RWPE1 (cell line): ENCODE results near the gene KISS1.

Experiments used
- CTCF ChIA-PET: fragments of 350-600 bp; sonication (Branson Sonifier 250); formaldehyde crosslinking; extraction: SDS; loops from one replicate; lab custom pipeline; 2021; lab: Yijun Ruan, JAX
- POLR2A ChIA-PET: fragments of 400-600 bp; formaldehyde crosslinking; extraction: SDS; loops from one replicate; lab custom pipeline; 2020; ENCODE audit warnings: antibody characterized with exemption; ENCODE audit not compliant: low non-redundant PET; lab: Yijun Ruan, JAX
- DNase-seq: peaks from one replicate; pipeline ENCODE4 v3.0.0; 2012; ENCODE audit warnings: low spot score
- H3K27ac ChIP-seq: fragments of 450-650 bp; 2 replicates; pipeline ENCODE4 v1.5.1; 2017
- TF ChIP-seq, protein P1 (sequence below): fragments of 450-650 bp; conservative IDR thresholded peaks from 2 replicates; pipeline ENCODE4 v1.5.1; 2017; ENCODE audit warnings: low read depth, mild to moderate bottlenecking

KISS1 gene

DNA sequence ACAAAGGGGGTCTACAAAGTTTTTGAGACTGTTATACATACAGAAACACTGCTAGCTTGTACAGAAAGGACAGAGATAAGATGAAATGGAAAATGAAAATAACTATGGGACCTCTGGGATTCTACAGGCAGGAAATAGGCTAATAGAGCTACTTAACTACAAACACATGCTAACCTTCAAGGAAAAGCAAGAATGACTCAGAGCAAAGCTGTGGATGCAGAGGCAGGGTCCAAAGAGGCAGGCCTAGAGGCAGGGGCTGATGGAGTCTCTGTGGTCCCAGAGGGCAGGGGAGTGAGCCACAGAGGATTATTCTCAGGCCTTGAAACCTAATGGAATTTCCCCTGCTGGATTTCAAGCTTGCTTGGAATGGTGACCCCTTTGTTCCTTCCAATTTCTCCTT lies 36.2 kb upstream of the KISS1 start:
- DNase-seq, result no peak
- ChIA-PET POLR2A (no interaction called here), CTCF (interaction anchor here (0.5 to 3.2 kb wide), 5 partner anchors 25 to 125 kb away, joined by 3 to 13 read pairs (median 4); no protein-coding TSS in a partner anchor)
- no peak overlapping the region for H3K27ac ChIP-seq
- TF ChIP-seq, protein P1, sequence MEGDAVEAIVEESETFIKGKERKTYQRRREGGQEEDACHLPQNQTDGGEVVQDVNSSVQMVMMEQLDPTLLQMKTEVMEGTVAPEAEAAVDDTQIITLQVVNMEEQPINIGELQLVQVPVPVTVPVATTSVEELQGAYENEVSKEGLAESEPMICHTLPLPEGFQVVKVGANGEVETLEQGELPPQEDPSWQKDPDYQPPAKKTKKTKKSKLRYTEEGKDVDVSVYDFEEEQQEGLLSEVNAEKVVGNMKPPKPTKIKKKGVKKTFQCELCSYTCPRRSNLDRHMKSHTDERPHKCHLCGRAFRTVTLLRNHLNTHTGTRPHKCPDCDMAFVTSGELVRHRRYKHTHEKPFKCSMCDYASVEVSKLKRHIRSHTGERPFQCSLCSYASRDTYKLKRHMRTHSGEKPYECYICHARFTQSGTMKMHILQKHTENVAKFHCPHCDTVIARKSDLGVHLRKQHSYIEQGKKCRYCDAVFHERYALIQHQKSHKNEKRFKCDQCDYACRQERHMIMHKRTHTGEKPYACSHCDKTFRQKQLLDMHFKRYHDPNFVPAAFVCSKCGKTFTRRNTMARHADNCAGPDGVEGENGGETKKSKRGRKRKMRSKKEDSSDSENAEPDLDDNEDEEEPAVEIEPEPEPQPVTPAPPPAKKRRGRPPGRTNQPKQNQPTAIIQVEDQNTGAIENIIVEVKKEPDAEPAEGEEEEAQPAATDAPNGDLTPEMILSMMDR, result no peak

DNA sequence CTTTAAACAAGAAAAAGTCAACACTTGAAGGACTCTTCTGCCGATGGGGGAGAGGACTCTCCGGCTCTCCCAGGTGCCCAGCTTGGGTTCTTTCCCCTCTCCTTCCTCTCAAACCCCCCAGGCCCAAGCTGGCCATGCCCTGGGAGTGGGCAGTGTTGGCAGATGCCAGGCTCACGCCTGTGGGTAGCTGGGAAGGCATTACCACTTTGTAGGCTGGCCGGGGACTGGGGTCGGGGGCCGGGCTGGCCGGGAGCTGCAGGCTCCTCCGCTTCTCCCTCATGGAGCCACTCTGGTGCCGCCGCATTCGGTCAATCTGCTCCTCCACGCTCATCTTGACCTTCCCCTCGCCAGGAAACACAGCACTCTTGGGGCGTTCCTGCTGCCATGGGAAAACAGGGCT lies 33.9 kb upstream of the KISS1 start:
- DNase-seq, result no peak
- POLR2A ChIA-PET, result no interaction called here
- CTCF ChIA-PET, result interaction anchor here (0.6 to 1.5 kb wide), 4 partner anchors 16 to 410 kb away, joined by 3 to 5 read pairs (median 4); partner anchors contain the start of gene GOLT1A

DNA sequence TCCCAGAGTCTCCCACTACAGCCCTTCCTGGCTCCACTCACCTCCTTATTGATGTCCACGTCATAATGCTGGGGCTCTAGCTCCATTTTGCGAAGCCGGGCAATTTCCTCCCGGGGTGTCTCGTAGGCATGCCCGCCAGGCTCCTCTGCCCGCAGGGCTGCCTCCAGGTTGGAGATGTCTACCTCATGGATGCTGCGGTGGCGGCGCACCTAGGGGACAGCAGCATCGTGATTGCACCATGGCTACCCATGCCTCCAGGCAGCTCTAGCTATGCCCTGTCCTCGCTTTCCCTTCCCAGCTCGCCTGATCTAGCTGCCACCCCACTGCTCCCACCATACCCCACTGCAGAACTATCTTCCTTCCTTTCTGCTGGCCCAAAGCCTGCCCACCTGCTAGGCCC lies 32.6 kb upstream of the KISS1 start:
- no peak for DNase-seq
- H3K27ac ChIP-seq, result no peak overlapping the region
- TF ChIP-seq, protein P1, result no peak
- CTCF ChIA-PET, result interaction anchor here (0.7 to 1.5 kb wide), 4 partner anchors 15 to 226 kb away, joined by 3 to 5 read pairs (median 4); partner anchors contain the start of gene GOLT1A
- POLR2A ChIA-PET, result interaction anchor here (0.6 kb wide), 1 partner anchor 36 kb away, joined by 3 read pairs; no protein-coding TSS in a partner anchor

More for the DNA sequence above, 33.9 kb upstream of the KISS1 start:
- no peak overlapping the region for H3K27ac ChIP-seq
- TF ChIP-seq, protein P1, result no peak

DNA sequence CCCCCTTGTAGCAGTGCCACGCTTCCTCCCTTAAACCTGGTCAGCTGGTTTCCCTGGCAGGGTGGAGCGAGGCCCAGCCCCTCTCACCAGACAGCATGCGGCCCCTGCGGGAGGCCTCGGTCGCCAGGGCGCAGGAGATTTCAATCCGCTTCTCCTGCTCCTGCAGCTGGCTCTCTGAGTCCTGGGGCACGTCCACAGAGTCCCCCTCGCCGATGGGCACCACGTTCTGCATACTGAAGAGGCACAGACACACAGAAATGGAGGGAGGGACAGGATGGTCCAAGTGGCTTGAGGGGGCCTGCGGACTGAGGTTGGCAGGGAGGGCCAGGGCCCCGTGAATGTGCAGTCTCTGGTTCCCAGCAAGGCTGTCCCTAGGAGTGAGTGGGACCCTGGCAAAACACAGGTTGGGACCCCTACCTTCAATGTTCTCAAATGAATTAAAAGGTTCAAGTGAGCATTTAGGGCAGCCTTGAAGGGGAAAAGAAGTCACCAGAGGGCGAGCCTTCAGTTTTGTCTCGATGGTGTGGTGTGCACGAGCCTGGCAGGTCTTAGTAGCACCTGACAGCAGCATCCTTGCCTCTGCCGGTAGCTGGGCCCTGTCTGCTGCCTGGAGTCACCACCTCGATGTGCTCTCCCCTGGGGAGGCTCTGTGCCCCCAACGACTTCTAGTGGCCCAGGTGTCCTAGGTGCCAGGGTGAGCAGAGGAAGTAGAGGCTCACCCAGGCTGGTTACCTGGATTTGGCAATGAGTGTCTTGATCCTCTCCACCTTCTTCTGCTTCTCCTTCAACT lies 31.9 kb upstream of the KISS1 start:
- POLR2A ChIA-PET, result interaction anchor here (0.6 kb wide), 1 partner anchor 37 kb away, joined by 3 read pairs; no protein-coding TSS in a partner anchor
- no peak for DNase-seq
- no peak overlapping the region for H3K27ac ChIP-seq
- CTCF ChIA-PET, result interaction anchor here (0.8 to 2.1 kb wide), 3 partner anchors 14 to 135 kb away, joined by 3 to 5 read pairs (median 4); partner anchors contain the start of gene GOLT1A
- TF ChIP-seq, protein P1, result no peak

DNA sequence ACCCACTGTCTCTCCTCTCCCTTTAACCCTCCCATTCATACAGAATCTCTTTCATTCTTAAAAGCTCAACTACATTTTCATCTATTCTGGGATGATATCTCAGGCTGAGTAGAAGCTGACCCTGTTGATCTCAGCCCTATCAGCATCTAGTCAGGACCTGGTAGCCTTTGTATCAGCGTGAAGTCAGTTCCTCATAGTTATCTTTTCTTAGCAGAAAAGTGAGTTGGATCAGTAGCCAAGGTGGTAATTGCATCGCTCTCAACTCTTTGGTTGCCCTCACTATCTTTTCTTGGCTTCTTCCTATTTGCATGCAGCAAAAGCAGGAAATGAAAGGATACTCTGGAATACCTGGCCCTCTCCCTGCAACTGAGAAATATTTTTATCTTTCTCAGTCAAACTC lies 31.1 kb upstream of the KISS1 start:
- ChIA-PET CTCF (interaction anchor here (0.6 to 2.1 kb wide), 4 partner anchors 10 to 741 kb away, joined by 3 to 5 read pairs (median 4); partner anchors contain the start of gene GOLT1A), POLR2A (no interaction called here)
- DNase-seq, result no peak
- TF ChIP-seq, protein P1, result no peak
- H3K27ac ChIP-seq, result no peak overlapping the region
